ENCODE data around the gene CPNE7. TPM values are rescaled to one million over a fixed set of nuclear protein-coding genes. Genes with fewer than 3 reads are reported as not detected.

CPNE7 gene
- total RNA-seq, 1 donor = 13.1 TPM

GRCh38 chr16:89549007-89549700 is 26.4 kb upstream of the CPNE7 start:
- DNase-seq (ENCODE audit: low read depth) = no peak
- H3K4me3 ChIP-seq (ENCODE audit: low read depth, low read length) = no peak overlapping the region
- no peak for TF ChIP-seq CTCF (IDR thresholded peaks at IDR 0.05; ENCODE audit: insufficient read depth, low read length)

GRCh38 chr16:89550421-89551007 is 25.0 kb upstream of the CPNE7 start:
- no peak overlapping the region for H3K4me3 ChIP-seq (ENCODE audit: low read depth, low read length)
- no peak for DNase-seq (ENCODE audit: low read depth)
- TF ChIP-seq CTCF (IDR thresholded peaks at IDR 0.05; ENCODE audit: insufficient read depth, low read length) = no peak

- TF ChIP-seq CTCF (IDR thresholded peaks at IDR 0.05; ENCODE audit: insufficient read depth, low read length) = no peak
- H3K4me3 ChIP-seq (ENCODE audit: low read depth, low read length) = no peak overlapping the region
- DNase-seq (ENCODE audit: low read depth) = no peak
Measured at GRCh38 chr16:89552329-89552728, 23.2 kb upstream of the CPNE7 start.

GRCh38 chr16:89552913-89553312 is 22.6 kb upstream of the CPNE7 start:
- no peak for DNase-seq (ENCODE audit: low read depth)
- TF ChIP-seq CTCF (IDR thresholded peaks at IDR 0.05; ENCODE audit: insufficient read depth, low read length) = no peak
- no peak overlapping the region for H3K4me3 ChIP-seq (ENCODE audit: low read depth, low read length)

- no peak overlapping the region for H3K4me3 ChIP-seq (ENCODE audit: low read depth, low read length)
- no peak for TF ChIP-seq CTCF (IDR thresholded peaks at IDR 0.05; ENCODE audit: insufficient read depth, low read length)
- DNase-seq (ENCODE audit: low read depth) = no peak
Measured at GRCh38 chr16:89553733-89554132, 21.8 kb upstream of the CPNE7 start.

- TF ChIP-seq CTCF (IDR thresholded peaks at IDR 0.05; ENCODE audit: insufficient read depth, low read length) = no peak
- no peak for DNase-seq (ENCODE audit: low read depth)
- no peak overlapping the region for H3K4me3 ChIP-seq (ENCODE audit: low read depth, low read length)
Measured at GRCh38 chr16:89554343-89554742, 21.2 kb upstream of the CPNE7 start.

All from fibroblast of the aortic adventitia (primary cell).